Stimulated activated CD8-positive, alpha-beta memory T cell treated with anti-CD3 and anti-CD28 coated beads, Interleukin-7, amount 100 ng/mL, for 24 hours (primary cell): Measurements from ENCODE around the gene HEATR5A.
"Not testable (repeated sequence)": the region's sequence is repeated elsewhere in the genome, so short reads cannot be mapped to it uniquely, and the experiment has no call there.

Experiments
- DNase-seq: peaks from one replicate; pipeline ENCODE4 v3.0.0-alpha.2; 2020; ENCODE audit warnings: low read depth

Gene HEATR5A

GRCh38 chr14:31256534-31257243 is 163.7 kb downstream of the HEATR5A start:
- no peak for DNase-seq

DNA sequence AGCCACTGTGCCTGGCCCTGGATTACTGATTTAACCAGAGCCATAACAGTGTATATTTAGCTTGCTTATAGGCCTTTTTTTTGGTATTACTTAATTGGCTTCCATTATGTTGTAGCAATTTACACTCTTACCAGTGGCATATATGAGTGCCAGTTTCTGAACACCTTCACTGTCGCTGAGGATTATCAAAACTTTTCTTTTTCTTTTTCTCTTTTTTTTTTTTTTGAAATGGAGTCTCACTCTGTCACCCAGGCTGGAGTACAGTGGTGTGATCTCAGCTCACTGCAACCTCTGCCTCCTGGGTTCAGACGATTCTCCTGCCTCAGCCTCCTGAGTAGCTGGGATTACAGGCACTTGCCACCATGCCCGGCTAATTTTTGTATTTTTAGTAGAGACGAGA is 164.4 kb downstream of the HEATR5A start:
- DNase-seq: not testable (repeated sequence)

DNA sequence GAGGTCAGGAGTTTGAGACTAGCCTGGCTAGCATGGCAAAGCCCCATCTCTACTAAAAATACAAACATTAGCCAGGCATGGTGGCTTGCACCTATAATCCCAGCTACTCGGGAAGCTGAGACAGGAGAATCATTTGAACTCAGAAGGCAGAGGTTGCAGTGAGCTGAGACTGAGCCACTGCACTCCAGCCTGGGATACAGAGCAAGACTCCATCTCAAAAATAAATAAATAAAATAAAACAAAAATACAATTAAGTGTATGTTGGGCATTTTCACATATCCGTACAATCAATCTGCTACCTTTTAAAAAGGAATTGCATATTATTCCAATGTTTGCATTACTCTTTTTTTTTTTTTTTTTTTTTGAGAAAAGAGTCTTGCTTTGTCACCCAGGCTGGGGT is 165.1 kb downstream of the HEATR5A start:
- DNase-seq: no peak

DNA sequence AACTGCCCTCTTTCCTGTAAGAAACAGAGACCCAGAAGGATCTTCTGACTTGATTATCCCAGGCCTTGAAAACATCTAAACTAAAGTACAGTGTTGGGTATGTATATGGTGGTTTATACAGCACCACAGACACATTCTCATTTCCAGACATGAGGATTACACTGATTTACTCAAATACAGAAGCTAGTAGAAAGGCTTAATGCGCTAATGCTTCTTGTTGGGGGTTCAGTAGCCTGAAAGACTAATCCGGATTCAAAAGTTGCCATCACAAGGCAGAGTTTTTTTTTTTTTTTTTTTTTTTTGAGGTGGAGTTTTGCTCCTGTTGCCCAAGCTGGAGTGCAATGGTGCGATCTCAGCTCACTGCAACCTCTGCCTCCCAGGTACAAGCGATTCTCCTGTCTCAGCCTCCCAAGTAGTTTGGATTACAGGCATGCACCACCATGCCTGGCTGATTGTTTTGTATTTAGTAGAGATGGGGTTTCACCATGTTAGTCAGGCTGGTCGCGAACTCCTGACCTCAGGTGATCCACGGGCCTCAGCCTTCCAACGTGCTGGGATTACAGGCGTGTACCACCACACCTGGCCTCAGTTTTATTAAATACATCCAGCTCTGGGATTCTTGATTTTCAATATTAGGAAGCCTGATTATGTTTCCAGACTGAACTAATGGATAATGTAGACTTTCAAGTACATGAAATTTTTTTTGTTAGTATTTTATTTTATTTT is 166.4 kb downstream of the HEATR5A start:
- no peak for DNase-seq

DNA sequence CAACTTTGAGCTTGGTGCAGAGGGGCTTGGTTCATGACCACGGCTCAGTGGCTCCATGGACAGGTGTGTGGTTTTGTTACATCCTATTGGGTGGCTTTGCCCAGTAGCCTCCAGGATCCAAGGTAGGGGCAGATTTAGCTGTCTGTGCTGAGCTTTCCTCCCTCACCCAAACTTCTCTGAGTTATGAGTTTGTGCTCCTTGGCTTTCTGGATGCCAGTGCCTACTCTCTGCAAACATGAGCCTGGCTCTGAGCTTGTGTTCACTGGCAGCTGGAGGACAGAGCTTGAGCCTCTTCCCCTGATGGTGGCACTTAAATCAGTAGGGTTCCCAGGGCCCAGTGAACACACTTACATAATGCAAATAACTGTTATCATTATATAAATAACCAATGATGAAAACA is 167.5 kb downstream of the HEATR5A start:
- DNase-seq: no peak

- DNase-seq: no peak
Observed at GRCh38 chr14:31251028-31251958, 169.1 kb downstream of the HEATR5A start.

GRCh38 chr14:31244626-31245025 is 175.7 kb downstream of the HEATR5A start:
- no peak for DNase-seq

DNA sequence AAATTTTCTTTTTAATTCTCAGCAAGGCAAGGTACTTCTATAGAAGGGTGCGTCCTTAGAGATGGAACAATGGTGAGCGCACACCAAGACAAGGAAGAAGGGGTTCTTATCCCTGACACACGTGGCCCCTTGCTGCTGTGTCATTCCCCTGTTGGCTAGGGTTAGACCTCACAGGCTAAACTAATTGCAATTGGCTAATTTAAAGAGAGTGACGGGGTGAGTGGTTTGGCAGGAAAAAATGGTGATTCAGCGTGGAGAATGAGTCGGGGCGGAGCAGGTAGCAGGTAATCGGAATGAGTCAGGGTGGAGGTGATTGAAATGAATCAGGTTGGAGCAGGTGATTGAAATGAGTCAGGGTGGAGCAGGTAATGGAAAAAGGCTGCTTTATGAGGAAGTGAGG is 176.5 kb downstream of the HEATR5A start:
- DNase-seq: no peak

GRCh38 chr14:31242161-31242940 is 178.0 kb downstream of the HEATR5A start:
- not testable (repeated sequence) for DNase-seq
